Measurements from ENCODE around the gene TOR4A.
"Not testable (repeated sequence)": the region's sequence is repeated elsewhere in the genome, so short reads cannot be mapped to it uniquely, and the experiment has no call there.

DNA sequence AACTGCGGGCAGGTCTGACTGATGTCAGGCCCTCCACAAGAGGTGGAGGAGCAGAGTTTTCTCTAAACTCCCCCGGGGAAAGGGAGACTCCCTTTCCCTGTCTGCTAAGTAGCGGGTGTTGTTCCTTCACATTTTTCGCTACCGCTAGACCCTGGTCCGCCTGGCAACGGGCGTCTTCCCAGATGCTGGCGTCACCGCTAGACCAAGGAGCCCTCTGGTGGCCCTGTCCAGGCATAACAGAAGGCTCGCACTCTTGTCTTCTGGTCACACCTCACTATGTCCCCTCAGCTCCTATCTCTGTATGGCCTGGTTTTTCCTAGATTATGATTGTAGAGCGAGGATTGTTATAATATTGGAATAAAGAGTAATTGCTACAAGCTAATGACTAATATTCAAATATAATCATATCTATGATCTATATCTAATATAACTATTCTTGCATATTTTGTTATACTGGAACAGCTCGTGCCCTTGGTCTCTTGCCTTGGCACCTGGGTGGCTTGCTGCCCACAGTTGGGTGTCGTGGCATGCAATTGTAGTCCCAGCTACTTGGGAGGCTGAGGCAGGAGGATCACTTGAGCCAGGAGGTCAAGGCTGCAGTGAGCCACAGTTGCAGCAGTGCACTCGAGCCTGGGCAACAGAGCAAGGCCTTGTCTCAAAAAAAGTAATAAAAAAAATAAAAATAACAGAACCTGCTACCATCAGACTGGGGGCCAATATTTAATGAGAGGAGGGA, 15.2 kb upstream of the TOR4A start:
- not testable (repeated sequence) for TF ChIP-seq CREB5 (CRISPR knock-in tag; IDR thresholded peaks at IDR 0.05; ENCODE audit: low read depth); ZC3H10 (CRISPR knock-in tag; IDR thresholded peaks at IDR 0.05)
